ENCODE measurements around the gene SEC24D.

DNA sequence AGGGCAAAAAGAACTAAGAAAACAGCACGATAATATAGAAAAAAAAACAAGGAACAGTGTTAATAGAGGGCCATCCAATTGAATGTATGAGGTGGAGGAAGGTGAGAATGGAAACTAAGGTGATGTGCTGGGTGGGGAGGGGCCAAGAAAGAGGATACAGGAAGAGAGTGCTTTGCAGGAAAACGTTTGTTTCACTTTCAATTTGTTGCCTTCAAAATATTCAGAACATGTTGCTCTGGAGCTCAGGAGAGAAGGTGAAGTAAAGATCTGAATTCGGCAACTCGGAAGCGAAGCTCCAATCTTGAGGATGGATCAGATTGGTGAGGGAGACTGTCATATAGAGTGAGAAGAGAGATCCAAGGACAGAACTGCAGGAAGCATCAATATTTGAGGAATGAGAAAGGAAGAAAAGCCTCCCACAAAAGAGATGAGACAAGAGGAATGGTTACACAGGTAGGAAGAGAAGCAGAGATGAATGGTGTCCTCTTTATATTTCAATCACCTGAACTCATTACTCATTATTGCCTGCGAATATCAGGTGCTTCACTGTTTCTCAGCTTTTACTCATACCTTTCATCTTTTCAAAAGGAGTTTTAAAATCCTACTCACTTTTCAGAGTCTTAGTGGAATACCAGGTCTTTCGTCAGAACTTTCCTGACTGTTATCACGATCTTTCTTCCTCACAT, 14.7 kb upstream of the SEC24D start:
- TF ChIP-seq GATA2 (IDR thresholded peaks at IDR 0.05; ENCODE audit: low read depth, low read length) (no peak), GATA3 (IDR thresholded peaks at IDR 0.05; ENCODE audit: low read depth, low read length) (no peak)
